Gastroesophageal sphincter (tissue), 3 donors: ENCODE results near the gene NHERF2.
"Not testable (repeated sequence)": the region's sequence is repeated elsewhere in the genome, so short reads cannot be mapped to it uniquely, and the experiment has no call there.

Source experiments
- EP300 ChIP-seq: sonication (generic); formaldehyde crosslinking; IDR thresholded peaks from one replicate; pipeline ENCODE4 v1.6.1; 2017; ENCODE audit warnings: antibody characterized with exemption, mild to moderate bottlenecking
- POLR2A ChIP-seq, 2 donors: fragments of 450-650 bp; IDR thresholded peaks; one replicate each; pipeline ENCODE4 v1.6.1; 2017; ENCODE audit warnings: antibody characterized with exemption in 2 of 2, mild to moderate bottlenecking in 2 of 2, moderate library complexity in 1 of 2
- TF ChIP-seq, protein P1 (sequence below), 4 experiments: fragments of 200-600 bp in 2 of 4; fragments of 450-650 bp in 2 of 4; sonication (generic) in 1 of 4; IDR thresholded peaks; one replicate each; pipeline ENCODE4 v1.5.1; 2017 to 2019; ENCODE audit warnings: antibody characterized with exemption in 4 of 4, mild to moderate bottlenecking in 2 of 4, moderate library complexity in 2 of 4

DNA sequence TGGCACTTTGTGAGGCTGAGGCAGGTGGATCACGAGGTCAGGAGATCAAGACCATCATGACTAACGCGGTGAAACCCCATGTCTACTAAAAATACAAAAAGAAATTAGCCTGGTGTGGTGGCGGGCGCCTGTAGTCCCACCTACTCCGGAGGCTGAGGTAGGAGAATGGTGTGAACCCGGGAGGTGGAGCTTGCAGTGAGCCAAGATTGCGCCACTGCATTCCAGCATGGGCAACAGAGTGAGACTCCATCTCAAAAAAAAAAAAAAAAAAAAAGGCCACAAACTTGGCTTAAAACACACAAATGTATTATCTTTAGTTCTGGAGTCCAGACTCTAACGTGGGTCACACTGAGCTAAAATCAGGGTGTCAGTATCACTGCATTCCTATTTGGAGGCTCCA is 15.0 kb upstream of the NHERF2 start:
- TF ChIP-seq POLR2A (IDR thresholded peaks at IDR 0.05); EP300: not testable (repeated sequence)
- TF ChIP-seq, protein P1, sequence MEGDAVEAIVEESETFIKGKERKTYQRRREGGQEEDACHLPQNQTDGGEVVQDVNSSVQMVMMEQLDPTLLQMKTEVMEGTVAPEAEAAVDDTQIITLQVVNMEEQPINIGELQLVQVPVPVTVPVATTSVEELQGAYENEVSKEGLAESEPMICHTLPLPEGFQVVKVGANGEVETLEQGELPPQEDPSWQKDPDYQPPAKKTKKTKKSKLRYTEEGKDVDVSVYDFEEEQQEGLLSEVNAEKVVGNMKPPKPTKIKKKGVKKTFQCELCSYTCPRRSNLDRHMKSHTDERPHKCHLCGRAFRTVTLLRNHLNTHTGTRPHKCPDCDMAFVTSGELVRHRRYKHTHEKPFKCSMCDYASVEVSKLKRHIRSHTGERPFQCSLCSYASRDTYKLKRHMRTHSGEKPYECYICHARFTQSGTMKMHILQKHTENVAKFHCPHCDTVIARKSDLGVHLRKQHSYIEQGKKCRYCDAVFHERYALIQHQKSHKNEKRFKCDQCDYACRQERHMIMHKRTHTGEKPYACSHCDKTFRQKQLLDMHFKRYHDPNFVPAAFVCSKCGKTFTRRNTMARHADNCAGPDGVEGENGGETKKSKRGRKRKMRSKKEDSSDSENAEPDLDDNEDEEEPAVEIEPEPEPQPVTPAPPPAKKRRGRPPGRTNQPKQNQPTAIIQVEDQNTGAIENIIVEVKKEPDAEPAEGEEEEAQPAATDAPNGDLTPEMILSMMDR (IDR thresholded peaks at IDR 0.05), result not testable (repeated sequence)
